SH-SY5Y (cell line): Measurements from ENCODE around the gene ARHGAP31.

Experiments used
- GATA2 ChIP-seq: IDR thresholded peaks from 2 replicates; pipeline ENCODE4 v1.6.1; 2011; ENCODE audit warnings: mild to moderate bottlenecking, low read depth, low read length
- GATA3 ChIP-seq: IDR thresholded peaks from 2 replicates; pipeline ENCODE4 v1.6.1; 2011; ENCODE audit warnings: low read depth, mild to moderate bottlenecking, low read length, moderate library complexity

ARHGAP31 gene

DNA sequence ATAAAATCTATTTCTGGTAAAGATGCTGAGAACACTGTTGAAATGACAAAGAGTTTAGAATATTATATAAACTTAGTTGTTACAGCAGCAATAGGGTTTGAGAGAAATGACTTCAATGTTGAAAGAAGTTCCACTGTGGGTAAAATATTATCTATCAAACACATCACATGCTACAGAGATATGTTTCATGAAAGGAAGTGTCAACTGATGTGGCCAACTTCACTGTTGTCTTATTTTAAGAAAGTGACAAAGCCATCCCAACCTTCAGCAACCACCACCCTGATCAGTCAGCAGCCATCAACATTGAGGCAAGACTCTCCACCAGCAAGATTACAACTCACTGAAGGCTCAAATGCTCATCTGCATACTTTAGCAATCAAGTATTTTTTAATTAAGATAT, 149.0 kb downstream of the ARHGAP31 start:
- TF ChIP-seq GATA3 (no peak), GATA2 (no peak)

DNA sequence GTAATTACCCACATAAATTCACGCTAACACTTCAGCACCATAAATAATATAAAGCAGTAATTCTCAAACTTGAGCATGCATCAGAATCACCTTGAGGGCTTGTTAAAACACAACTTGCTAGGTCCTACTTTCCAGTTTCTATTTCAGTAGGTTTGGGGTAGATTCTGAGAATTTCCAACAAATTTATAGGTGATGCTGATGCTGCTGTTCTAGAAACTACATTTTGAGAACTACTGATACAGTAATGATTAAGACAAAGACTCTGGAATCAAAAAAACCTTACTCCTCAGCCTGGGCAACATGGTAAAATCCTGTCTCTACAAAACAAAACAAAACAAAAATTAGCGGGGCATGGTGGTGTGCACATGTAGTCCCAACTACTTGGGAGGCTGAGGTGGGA, 150.4 kb downstream of the ARHGAP31 start:
- no peak for TF ChIP-seq GATA3
- TF ChIP-seq GATA2, result no peak

DNA sequence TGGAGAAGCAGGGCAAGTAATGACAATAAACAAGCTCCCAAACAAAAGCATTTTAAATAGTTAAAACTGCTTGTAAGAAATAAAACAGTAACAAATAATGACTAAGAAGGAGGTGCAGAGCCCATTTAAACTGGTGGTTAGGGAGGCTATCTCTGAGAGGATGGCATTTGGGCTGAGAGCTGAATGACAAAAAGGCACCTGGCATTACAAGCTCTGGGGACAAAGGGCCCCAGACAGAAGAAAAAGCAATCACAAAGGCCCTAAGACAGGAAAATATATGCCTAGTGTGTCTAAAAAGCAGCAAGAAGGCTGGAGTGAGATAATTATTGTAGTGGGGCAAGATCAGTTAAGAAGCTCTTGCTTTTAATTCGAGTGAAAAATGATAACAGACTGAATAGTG, 159.6 kb downstream of the ARHGAP31 start:
- no peak for TF ChIP-seq GATA3
- no peak for TF ChIP-seq GATA2

DNA sequence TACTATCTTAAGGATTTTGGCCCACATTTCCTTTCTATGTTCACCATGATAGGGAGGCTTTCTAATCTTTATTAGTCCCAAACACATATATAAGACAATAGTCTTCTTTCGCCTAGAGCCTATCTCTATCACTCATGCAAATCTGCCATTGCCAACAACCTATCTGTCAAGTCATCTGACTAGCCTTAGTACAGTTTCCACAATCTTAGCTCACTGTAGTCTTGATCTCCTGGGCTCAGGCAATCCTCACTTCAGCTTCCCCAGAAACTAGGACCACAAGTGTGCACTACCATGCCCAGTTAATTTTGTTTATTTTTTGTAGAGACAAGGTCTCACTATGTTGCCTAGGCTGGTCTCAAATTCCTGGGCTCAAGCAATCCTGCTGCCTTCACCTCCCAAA, 162.3 kb downstream of the ARHGAP31 start:
- no peak for TF ChIP-seq GATA2
- no peak for TF ChIP-seq GATA3

DNA sequence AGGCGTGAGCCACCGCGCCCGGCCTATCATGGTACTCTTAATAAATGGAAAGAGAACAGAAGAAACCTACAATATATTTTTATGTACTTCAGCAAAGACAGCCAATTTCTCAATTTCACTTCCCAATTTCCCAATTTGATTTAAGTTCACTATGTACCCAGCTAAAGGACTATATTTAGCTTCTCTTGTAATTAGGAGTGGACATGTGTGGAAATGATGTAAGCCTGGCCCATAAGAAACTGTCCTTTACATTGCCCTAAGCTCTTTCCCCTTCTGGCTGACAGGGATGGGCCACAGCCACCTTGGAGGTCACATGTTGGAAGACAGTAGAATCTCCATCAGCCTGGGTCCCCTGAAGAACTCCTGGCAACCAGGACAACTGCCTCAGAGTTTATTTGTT, 163.1 kb downstream of the ARHGAP31 start:
- TF ChIP-seq GATA2, result no peak

DNA sequence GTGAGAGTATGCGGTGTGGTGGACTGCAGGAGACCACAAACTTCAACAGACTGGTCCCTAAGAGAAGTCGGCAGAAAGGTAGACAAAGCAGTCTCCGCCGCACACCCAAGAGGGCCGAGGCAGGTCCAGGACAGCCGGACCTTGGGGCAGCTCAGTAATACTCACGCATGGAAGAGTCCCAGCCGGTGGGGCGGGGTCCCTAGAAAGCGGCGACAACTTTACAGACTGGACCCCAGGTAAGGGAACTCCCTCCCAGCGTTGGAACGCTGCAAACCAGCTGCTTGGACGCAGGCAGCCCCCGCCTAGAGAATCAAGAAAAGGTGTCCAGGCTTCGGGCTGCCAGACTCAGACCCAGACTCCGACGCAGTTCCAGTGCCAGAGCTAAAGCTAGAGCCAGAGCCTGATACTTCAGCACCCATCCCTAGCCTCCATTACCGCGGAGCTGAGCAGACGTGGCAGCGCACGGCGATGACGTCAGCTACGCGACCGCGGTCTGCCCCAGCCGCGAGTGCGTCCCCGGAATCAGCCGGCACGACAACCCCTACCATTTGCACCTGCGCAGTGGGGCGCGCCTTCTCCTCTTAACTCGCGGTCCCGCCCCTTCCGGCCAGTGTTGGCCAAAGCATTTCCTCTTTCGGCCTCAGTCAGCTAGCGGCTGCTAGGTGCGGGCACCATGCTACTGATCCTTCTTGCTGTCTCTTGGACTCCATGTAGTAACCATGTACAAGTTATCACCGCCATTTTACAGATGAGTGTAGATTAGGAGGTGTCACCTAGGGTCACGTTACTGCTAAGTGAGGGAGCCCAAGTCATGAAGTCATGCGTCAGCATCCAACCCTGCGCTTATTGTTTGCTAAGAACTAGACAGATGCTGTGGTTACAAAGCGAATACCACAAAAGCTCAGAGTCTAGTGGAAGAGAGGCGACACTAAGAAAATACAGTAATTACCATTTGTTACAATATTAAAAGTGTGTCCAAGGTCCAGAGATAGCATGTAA, 169.3 kb downstream of the ARHGAP31 start, which contains the start of gene TMEM39A:
Gene TMEM39A, minus strand, starts transcription at position 445 of the 999 bp plus-strand sequence. CDS start 1,541 bp downstream, outside the sequence.
- TF ChIP-seq GATA2 (peak; percentile 3; the same call in 1 of the 2 replicates), GATA3 (no peak)

DNA sequence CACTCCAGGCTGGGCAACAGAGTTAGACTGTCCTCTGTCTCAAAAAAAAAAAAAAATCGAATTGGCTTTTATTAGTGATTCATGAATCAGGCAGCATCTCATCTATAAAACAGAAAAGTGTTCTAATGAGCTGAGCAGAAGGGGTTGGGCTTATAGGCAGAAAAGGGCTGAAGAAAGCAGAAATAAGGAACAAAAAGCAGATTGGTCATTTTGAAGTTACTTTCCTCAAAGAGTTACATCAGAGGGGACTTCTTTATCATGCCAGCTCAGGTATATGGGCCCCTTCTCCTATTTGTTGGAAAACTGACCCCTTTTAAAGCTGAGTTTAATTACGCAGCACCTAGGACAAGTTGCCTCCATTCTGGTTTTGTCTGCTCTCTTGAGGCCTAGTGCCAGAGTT, 173.9 kb downstream of the ARHGAP31 start:
- TF ChIP-seq GATA3 (no peak), GATA2 (no peak)

DNA sequence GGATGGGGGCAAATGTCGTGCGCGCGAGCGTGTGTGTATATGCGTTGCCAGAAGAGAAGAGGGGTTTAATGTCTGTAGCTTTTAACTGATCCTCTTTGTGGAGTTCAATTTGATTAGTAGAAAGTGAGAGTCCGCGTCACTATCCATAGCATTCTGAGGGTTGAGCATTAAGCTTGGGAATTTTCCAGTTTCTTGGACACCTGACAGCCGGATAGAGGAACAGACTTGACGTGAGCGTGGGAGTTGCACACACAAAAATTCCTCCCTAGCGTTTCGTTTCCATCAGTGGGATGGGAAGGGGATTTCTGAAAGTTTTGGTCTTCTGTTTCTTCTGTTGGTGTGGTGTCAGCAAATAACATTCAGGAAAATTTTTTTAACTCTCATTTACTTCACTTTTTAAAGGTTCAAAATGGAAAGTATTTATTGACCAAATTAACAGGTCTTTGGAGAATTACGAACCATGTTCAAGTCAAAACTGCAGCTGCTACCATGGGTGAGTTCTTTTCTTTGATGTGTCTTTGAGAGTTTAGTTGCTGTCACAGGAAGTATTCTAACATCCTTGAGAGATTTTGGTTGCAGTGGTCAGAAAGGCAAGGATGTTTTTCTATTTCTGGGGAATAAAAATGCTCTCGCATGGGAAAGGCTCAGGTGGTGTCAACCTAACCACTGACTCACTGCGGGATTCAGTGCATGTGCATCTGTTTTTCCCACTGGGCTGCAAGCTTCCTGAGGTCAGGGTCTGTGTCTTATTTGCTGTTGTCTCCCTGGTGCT, 175.4 kb downstream of the ARHGAP31 start:
- no peak for TF ChIP-seq GATA3
- no peak for TF ChIP-seq GATA2
